Stimulated activated naive CD8-positive, alpha-beta T cell treated with anti-CD3 and anti-CD28 coated beads, Interleukin-15, Interleukin-2, amounts not matched to agents 100 U/mL and 50 U/mL, for 24 hours (primary cell): Measurements from ENCODE around the gene IRX6.
A peak's percentile ranks its signal among the peaks of the same experiment; 100 is the strongest.

ENCODE experiments used
- ATAC-seq: fragments of 150-1000 bp; cut with Tn5 transposase; one replicate; pipeline ENCODE4 v1.10.0; 2021
- DNase-seq: peaks from one replicate; pipeline ENCODE4 v3.0.0; 2021

IRX6 gene

DNA sequence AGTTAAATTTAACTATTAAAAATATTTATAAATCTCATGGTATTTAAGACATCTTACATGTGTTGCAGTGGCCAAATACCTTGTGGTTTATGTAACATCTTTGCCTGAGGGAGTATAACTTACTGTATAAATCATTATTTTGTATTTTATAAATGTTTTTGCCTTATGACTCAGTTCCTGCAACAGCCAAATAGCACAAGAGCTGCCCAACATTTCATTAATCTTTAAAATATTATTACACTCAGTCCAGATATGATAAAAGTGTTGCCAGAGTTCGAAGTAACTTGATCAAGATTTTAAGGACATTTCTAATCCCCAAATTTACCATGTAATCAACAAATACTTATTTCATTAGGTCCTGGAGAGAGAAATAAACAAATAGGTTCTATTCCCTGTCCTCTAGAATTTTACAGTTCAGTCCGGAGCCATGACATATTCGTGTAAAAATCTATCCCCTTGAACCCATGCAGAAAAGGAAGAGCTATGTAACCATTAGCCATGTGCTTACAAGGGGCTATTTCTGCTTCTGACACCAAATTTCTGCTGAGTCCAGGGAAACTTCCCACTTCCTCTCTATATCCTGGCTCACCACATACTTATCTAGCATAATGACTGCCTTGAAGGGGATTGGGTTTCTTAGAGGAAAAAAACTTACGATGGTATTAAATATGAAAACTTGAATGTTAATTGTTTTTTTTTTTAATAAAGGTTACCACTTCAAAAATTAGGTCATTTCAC is 44.0 kb downstream of the IRX6 start:
- no peak for ATAC-seq
- no peak for DNase-seq

DNA sequence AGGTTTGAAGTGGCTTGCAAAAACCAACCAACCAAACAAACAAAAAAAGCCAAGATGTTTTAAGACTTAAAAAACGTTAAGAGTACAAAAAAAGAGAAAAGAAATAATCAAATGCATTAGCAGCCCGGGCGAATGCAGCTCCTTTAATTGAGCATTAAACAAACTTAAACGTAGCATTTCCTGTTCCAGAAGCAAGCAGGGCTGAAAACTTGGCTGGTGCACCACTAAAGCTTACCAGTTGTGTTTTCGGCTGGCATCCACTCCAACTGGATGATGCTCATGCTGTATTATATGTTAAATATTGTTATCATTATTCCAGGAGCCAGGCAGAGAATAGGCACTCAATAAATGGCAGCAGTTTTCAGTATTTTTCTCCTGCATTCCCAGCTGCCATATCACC is 45.1 kb downstream of the IRX6 start:
- DNase-seq (no peak), ATAC-seq (no peak)

DNA sequence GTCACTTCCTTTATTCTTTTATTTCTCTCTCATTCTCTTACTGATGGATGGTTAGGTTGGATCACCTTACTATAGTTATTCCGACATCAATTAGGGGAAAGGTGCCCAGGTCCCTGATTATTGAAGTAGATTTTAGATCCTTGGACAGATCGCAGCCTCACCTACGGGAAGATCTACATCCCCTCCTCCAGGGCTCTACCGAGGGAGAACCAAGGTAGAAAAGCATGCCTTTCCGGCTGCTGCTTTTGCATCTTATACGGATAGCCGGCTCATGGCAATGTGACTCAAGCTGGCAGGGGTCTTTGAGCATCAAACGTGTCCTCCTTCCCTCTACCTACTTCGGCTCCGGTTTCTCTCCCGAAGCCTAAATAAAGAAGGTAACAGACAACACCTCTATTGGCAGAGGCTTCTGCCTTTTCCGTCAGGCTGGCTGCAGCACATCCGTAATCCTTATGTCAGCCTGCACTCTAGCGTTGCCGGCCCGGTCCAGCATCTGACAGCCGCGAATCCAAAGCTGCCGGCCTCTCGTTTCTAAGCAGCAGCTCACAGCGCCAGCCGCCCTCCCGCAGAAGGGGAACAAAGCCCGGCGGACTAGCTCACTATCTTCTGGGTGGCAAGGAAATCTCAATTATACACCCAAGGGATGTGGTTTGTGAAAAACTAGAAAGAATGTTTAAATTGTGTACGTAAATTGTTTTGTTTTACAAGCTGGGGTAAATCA is 46.9 kb downstream of the IRX6 start:
- ATAC-seq = no peak
- DNase-seq = peak; percentile 5

DNA sequence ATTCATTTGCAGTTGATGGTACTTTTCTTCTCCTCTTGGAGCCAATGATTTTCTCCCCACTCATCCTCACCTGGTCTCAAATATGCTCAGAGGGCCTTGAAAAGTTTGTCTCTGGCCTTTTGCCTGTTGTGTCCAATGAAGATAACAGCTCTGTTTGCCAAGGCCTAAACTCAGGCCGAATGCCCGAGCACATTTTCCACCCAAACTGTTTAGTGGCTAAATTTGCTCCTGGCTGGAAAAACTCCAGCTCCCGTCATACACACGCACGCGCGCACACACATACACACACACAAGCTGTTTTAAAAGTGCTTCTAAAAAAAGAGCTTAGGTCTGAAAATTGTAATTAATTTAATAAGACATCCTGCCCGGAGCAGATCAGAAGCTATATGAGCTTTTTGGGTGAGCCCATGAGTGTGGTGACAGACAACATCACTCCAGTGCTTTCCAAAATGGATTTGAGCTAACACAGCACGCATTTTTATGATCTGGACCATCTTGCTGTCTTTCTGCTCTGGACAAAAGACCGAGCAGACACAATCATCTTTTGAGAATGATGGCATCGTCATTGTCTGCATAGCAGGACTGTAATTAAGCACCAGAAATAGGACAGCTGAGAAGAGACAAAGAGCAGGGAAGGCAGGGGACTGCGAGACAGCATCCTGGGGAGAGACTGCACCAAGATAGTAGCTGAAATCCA is 48.9 kb downstream of the IRX6 start:
- no peak for ATAC-seq
- DNase-seq = no peak

DNA sequence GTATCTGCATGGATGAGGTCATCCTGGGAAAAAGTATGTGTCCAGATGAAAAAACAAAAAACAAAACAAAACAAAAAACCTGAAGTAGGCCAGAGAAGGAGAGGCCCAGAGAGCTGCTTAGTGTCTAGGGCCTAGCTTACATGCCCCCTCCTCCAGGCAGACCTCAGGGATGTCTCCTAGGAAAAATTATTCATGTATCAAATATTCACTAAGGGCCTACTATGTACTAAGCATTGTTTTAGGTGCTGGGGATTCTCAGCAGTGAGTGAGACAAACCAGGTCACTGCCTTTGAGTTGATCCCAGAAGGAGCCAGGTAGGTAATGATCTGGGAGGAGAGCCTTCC is 49.5 kb downstream of the IRX6 start:
- ATAC-seq (no peak), DNase-seq (no peak)

DNA sequence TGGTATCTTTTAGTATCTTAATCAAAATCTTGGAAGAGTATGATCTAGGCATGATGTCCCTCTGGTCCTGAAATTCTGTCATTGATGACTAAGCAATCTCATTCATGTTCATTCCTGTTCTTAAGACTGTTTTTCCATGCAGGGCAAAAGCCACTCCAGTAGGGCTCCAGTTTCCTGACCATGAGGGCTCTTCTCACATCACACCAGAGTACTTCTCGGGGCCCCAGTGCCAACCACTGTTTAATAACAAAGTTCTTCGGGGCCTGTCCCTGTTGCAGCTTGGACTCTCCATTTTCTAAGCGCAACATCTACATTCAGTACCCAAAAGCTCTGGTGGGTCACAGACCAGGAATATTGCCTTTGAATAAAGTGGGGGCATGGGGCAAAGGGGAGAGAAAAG is 52.0 kb downstream of the IRX6 start:
- DNase-seq (no peak), ATAC-seq (no peak)

DNA sequence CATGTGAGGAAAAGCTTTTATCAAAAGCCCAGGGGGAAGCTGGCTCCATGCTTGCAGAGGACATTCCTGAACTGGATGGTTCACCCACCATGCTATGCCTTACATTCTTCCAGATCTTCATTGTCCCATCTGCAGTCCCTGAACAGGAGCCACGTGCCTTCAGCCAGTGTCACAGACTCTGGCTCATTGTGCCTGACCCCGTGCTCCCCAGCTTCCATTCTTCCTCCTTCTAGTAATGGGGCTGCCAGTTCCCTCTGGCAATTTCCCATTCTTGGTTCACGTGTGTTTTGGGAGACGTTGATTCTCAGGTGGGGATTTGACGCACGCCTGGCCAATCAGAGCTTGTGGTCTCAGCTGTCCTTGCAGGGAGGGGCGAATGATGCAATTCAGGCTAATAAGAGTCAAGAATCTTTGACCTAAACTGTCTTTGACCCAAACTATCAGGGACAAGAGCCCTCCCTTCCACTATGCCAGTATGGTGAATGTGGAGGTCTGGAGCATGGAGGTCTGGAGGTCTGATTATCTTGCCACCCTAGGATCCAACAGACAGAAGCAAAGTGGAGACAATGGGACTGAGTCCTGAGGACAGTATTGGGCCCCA is 52.7 kb downstream of the IRX6 start:
- ATAC-seq = no peak
- no peak for DNase-seq

DNA sequence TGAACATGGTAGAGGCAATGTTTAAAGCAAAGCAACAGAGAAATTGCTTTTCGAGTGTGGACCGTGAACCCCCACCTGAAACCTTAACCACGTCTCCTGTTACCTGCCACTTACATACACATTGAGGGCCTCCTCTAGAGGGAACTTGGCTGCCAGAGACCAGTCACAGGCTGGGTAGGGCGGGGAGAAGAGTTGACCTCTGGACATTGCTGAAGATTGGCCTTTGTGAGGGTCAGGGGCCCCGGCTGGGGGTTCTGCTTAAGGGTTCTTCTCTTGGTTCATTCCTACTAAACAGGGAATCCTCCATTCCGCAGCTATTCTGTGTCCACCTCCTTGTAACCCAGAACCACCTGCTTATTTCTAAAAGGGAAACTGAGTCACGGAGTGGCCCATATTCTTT is 53.8 kb downstream of the IRX6 start:
- DNase-seq = no peak
- ATAC-seq = no peak

DNA sequence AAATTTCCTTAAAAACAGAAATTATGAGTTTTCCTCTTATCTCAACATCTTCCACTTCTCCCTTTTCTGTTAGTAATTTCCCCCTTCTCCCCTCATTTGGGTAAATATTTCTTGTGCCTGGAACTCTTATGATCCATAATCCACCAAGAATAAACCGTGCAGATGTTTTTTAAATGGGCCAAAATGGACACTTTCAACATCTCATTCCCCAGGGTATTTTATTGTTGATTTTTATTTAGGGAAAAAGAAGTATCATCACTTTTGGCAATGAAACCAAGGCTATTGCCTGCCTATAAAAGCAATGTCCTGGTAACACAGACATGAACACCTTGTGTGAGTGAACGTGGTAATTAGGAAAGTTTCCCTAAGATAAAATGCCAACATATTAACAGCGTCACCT is 54.6 kb downstream of the IRX6 start:
- no peak for ATAC-seq
- DNase-seq = no peak

DNA sequence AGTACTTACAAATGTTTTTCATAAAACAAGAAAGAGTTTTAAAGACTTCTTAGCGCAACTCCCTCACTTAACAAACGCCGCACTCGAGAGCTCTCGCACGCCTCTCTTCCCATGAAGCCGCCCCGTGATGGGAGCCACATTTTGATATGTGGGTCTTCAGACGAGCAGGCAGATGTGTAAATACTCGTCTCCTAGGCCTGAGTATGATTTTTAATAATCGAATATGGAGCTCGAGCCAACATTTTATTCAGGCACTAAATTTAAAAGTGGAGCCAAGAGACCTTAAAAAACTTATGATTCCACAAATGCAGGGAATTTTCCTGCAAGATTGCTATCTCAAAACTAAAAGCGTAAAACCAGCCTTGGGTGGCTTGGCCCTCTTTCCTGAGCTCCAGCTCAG is 55.4 kb downstream of the IRX6 start:
- no peak for ATAC-seq
- DNase-seq = no peak

DNA sequence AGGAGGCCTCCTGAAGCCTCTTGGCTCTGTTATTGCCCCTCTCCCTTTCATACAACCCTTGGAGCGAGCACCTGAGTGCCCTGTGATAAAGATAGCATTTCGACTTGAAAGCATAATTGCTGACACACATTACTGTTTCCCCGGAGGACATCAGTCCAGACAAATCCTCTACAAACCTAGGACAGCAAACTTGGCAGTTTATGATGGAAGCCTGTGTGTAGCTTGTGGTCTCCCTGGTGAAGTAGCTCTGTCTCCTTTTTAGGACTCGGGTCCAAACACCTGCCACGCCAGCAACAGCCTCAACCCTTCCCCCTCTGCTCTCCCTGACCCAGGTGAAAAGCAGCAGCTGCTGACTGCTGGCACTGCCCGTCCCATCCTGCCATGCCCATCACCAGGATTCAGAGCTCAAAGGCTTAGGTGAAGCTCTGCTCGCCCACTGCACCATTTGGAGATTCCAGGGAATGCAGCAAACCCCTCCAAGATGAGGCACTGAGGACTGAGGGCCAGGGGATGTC is 55.9 kb downstream of the IRX6 start:
- DNase-seq (no peak), ATAC-seq (no peak)
